ENCODE data around the gene SLC22A3.
"Not testable (repeated sequence)": the region's sequence is repeated elsewhere in the genome, so short reads cannot be mapped to it uniquely, and the experiment has no call there.

SLC22A3 gene

GRCh38 chr6:160454303-160454702, 106.1 kb downstream of the SLC22A3 start:
- Mint-ChIP-seq H3K27me3 (peaks cover 18% of the 10 kb centered on the region), H3K9me3 (peaks cover 4% of the 10 kb centered on the region), H3K4me1 (ENCODE audit: low read depth) (peaks cover 17% of the 10 kb centered on the region), H3K4me3 (no peak overlapping the region), H3K27ac (no peak overlapping the region), H3K36me3 (ENCODE audit: low read depth) (no peaks in the 10 kb centered on the region)

GRCh38 chr6:160455081-160455480, 106.9 kb downstream of the SLC22A3 start:
- H3K9me3 Mint-ChIP-seq: no peaks in the 10 kb centered on the region
- peaks cover 18% of the 10 kb centered on the region for H3K27me3 Mint-ChIP-seq
- H3K4me3 Mint-ChIP-seq: no peak overlapping the region
- no peaks in the 10 kb centered on the region for H3K36me3 Mint-ChIP-seq (ENCODE audit: low read depth)
- no peak overlapping the region for H3K27ac Mint-ChIP-seq
- peaks cover 25% of the 10 kb centered on the region for H3K4me1 Mint-ChIP-seq (ENCODE audit: low read depth)

DNA sequence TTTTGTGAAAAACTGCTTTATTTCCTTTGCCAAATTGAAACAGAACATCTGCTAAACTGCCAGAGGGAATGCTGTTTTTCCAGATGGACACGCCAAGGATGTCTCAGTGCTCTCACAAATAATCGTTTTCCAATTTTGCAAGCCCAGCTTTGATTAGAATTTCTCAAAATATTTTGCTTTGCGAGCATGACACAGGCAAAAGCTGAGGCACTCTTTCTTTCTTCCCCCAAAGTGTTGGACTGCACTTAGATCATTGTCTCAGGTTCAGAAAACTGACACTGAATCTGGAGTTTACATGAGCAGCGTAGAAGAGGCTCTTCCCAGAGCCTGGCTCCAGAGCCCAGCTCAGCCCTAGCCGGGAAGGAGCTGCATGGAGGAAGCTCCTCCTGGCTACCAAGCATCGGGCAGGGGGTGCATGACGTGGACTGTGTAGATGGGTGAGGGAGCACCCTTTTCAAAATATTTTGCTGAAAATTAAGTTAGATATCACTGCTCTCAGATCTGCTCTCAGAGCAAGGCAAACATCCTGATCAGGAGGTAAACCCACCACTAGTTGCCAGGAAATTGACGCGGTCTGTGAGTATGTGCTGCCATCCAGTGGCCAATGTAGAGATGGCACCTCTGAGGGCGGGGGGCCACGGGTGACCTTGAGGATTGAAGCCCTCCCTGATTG, 107.5 kb downstream of the SLC22A3 start:
- H3K4me1 Mint-ChIP-seq (ENCODE audit: low read depth): peaks cover 31% of the 10 kb centered on the region
- H3K27me3 Mint-ChIP-seq: peaks cover 19% of the 10 kb centered on the region
- no peaks in the 10 kb centered on the region for H3K9me3 Mint-ChIP-seq
- no peaks in the 10 kb centered on the region for H3K36me3 Mint-ChIP-seq (ENCODE audit: low read depth)
- no peak overlapping the region for H3K4me3 Mint-ChIP-seq
- no peak overlapping the region for H3K27ac Mint-ChIP-seq

DNA sequence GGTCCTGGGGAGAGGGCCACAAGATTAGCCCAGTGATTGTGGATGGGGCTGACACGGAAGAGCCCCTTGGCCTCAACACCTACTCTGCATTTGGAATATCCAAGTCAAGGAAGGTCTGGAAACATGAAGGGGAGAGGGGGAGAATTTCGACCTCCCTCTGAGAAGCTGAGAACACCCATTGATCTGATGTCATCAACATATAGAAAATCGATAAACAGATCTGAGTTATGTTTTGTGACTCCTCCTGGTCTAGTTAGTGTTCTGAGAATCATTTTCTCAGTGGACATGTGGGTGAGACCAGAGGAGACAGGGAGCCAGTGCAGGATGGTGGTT, 108.0 kb downstream of the SLC22A3 start:
- no peak overlapping the region for H3K27ac Mint-ChIP-seq
- peaks cover 22% of the 10 kb centered on the region for H3K27me3 Mint-ChIP-seq
- peaks cover 36% of the 10 kb centered on the region for H3K4me1 Mint-ChIP-seq (ENCODE audit: low read depth)
- no peaks in the 10 kb centered on the region for H3K9me3 Mint-ChIP-seq
- H3K36me3 Mint-ChIP-seq (ENCODE audit: low read depth): no peaks in the 10 kb centered on the region
- no peak overlapping the region for H3K4me3 Mint-ChIP-seq

- Mint-ChIP-seq H3K27ac (no peak overlapping the region), H3K27me3 (peaks cover 22% of the 10 kb centered on the region), H3K4me1 (ENCODE audit: low read depth) (peaks cover 53% of the 10 kb centered on the region), H3K36me3 (ENCODE audit: low read depth) (no peaks in the 10 kb centered on the region), H3K4me3 (no peak overlapping the region), H3K9me3 (no peaks in the 10 kb centered on the region)
These were observed 109.6 kb downstream of the SLC22A3 start for GRCh38 chr6:160457823-160458222.

DNA sequence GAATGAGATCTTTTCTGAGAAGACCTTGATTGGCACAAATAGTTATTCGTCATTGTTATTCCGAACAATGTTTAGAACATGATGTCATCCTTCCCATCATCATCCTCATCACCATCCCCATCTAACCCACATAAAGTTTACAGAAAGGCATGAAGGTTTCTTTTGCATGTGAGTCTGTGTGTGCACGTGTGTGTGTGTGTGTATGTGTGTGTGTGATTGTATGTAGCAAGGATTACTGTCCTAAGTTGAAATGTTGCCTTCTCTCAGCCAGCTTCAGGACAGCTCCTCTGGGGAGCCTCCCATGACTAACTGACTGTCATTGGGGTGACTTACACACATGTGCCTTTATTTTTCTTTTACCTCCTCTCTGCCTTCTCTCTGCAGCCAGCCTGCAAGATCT, 113.5 kb downstream of the SLC22A3 start:
- no peaks in the 10 kb centered on the region for H3K9me3 Mint-ChIP-seq
- H3K4me3 Mint-ChIP-seq: peak overlapping the region; percentile 1
- no peak overlapping the region for H3K27ac Mint-ChIP-seq
- H3K27me3 Mint-ChIP-seq: peaks cover 37% of the 10 kb centered on the region
- peaks cover 78% of the 10 kb centered on the region for H3K4me1 Mint-ChIP-seq (ENCODE audit: low read depth)
- H3K36me3 Mint-ChIP-seq (ENCODE audit: low read depth): no peaks in the 10 kb centered on the region

DNA sequence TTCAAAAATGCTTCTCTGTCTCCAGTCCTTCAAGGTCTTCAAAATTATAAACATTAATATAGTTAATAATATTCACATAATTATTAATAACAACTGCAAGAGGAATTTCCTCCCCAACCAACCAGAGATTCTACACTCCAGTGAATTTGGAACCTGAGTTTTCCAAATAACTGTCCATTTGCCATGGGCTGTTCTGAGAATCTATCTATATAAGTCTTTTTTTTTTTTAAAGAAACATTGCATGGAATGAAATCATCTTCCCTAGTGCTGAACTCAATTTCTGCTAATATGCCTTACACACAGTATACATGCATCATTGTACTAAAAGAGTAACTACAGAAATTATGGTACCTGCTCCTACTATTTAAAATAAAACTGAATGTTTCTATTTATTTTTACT, 113.9 kb downstream of the SLC22A3 start:
- no peak overlapping the region for H3K4me3 Mint-ChIP-seq
- no peaks in the 10 kb centered on the region for H3K36me3 Mint-ChIP-seq (ENCODE audit: low read depth)
- no peak overlapping the region for H3K27ac Mint-ChIP-seq
- peaks cover 36% of the 10 kb centered on the region for H3K27me3 Mint-ChIP-seq
- H3K4me1 Mint-ChIP-seq (ENCODE audit: low read depth): peaks cover 78% of the 10 kb centered on the region
- H3K9me3 Mint-ChIP-seq: no peaks in the 10 kb centered on the region

- no peaks in the 10 kb centered on the region for H3K36me3 Mint-ChIP-seq (ENCODE audit: low read depth)
- H3K27ac Mint-ChIP-seq: peak overlapping the region; percentile 88
- H3K27me3 Mint-ChIP-seq: peaks cover 31% of the 10 kb centered on the region
- peaks cover 75% of the 10 kb centered on the region for H3K4me1 Mint-ChIP-seq (ENCODE audit: low read depth)
- peak overlapping the region; percentile 69 for H3K4me3 Mint-ChIP-seq
- H3K9me3 Mint-ChIP-seq: no peaks in the 10 kb centered on the region
These were observed 114.5 kb downstream of the SLC22A3 start for GRCh38 chr6:160462551-160463109.

DNA sequence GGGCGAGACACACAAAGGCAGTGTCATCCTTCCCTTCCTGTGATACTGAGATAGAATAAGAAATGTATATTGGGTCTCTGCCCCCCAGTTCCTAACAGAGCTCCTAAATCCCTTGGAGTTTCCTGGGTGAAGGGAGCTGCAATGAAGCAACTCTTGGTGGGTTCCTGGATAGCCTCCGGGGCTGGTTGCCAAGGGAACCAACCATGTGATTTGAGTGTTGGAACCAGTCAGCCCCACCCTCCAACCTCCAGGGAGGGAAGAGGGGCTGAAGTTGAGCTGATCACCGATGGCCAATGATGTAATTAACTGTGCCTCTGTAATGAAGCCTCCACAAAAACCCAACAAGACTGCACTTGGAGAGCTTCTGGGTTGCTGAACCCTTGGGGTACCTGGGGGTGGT, 116.6 kb downstream of the SLC22A3 start:
- Mint-ChIP-seq H3K9me3 (no peaks in the 10 kb centered on the region), H3K27ac (no peak overlapping the region), H3K36me3 (ENCODE audit: low read depth) (no peaks in the 10 kb centered on the region), H3K4me3 (no peak overlapping the region), H3K4me1 (ENCODE audit: low read depth) (peaks cover 56% of the 10 kb centered on the region), H3K27me3 (peaks cover 36% of the 10 kb centered on the region)

GRCh38 chr6:160467261-160467871, 119.2 kb downstream of the SLC22A3 start:
- not testable (repeated sequence) for H3K27ac Mint-ChIP-seq; H3K36me3 Mint-ChIP-seq (ENCODE audit: low read depth); H3K4me3 Mint-ChIP-seq; H3K9me3 Mint-ChIP-seq
- Mint-ChIP-seq H3K4me1 (ENCODE audit: low read depth) (peaks cover 42% of the 10 kb centered on the region), H3K27me3 (peaks cover 40% of the 10 kb centered on the region)

DNA sequence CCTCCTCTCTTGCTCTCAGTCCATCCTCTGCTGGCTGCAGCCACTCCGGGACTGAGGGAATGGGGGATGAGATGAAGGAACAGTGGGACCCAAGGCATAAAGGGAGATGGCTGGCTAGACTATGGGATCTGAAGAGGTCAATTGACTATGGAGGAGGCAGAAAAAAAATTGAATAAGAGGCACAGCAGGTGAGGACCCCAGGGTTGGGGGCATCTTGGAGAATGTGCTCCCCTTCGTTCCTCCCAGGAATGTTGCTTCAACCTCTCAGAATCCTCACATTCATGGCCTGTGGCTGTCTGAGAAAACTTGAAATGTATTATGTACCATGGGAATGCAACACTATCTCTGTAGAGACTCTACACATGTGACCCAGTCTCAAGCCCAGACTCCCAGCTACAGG, 121.0 kb downstream of the SLC22A3 start:
- Mint-ChIP-seq H3K9me3 (no peaks in the 10 kb centered on the region), H3K27ac (no peak overlapping the region), H3K4me3 (no peak overlapping the region), H3K4me1 (ENCODE audit: low read depth) (peaks cover 25% of the 10 kb centered on the region), H3K27me3 (peaks cover 34% of the 10 kb centered on the region), H3K36me3 (ENCODE audit: low read depth) (no peaks in the 10 kb centered on the region)

- not testable (repeated sequence) for H3K27me3 Mint-ChIP-seq; H3K36me3 Mint-ChIP-seq (ENCODE audit: low read depth); H3K4me3 Mint-ChIP-seq; H3K4me1 Mint-ChIP-seq (ENCODE audit: low read depth); H3K9me3 Mint-ChIP-seq
- H3K27ac Mint-ChIP-seq: peak overlapping the region; percentile 65
These were observed 127.9 kb downstream of the SLC22A3 start for GRCh38 chr6:160476056-160476455.

DNA sequence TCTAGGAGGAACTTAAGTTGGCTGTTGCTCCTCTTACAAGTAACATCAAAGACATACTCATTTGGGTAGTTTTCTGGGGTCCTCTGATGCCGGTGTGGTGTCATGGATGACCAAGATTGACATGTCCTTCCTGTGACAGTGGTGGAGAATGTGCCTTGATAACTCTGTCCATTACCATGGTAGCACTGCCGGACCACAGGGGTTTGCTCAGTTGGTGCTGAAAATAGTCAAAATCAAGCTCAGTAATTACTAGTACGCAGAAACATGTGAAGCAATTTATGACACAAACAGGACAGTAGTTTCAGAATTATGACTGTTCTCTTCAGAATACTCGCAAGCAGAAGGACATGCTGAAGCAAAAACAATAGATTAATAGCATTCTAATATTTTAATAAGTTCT, 128.9 kb downstream of the SLC22A3 start:
- H3K27ac Mint-ChIP-seq; H3K4me3 Mint-ChIP-seq; H3K27me3 Mint-ChIP-seq; H3K4me1 Mint-ChIP-seq (ENCODE audit: low read depth): not testable (repeated sequence)
- Mint-ChIP-seq H3K36me3 (ENCODE audit: low read depth) (peaks cover 12% of the 10 kb centered on the region), H3K9me3 (peaks cover 12% of the 10 kb centered on the region)

GRCh38 chr6:160477901-160478300, 129.7 kb downstream of the SLC22A3 start:
- H3K36me3 Mint-ChIP-seq (ENCODE audit: low read depth): peaks cover 21% of the 10 kb centered on the region
- H3K27me3 Mint-ChIP-seq: peaks cover 10% of the 10 kb centered on the region
- H3K27ac Mint-ChIP-seq: no peak overlapping the region
- H3K4me3 Mint-ChIP-seq: no peak overlapping the region
- H3K9me3 Mint-ChIP-seq: peaks cover 13% of the 10 kb centered on the region
- H3K4me1 Mint-ChIP-seq (ENCODE audit: low read depth): no peaks in the 10 kb centered on the region

GRCh38 chr6:160487116-160487515, 138.9 kb downstream of the SLC22A3 start:
- no peaks in the 10 kb centered on the region for H3K4me1 Mint-ChIP-seq (ENCODE audit: low read depth)
- H3K27me3 Mint-ChIP-seq: no peaks in the 10 kb centered on the region
- no peak overlapping the region for H3K4me3 Mint-ChIP-seq
- H3K27ac Mint-ChIP-seq: no peak overlapping the region
- peaks cover 25% of the 10 kb centered on the region for H3K36me3 Mint-ChIP-seq (ENCODE audit: low read depth)
- H3K9me3 Mint-ChIP-seq: no peaks in the 10 kb centered on the region

- H3K4me1 Mint-ChIP-seq (ENCODE audit: low read depth): no peaks in the 10 kb centered on the region
- peaks cover 19% of the 10 kb centered on the region for H3K36me3 Mint-ChIP-seq (ENCODE audit: low read depth)
These were observed 140.9 kb downstream of the SLC22A3 start for GRCh38 chr6:160489091-160489490.

More at GRCh38 chr6:160489091-160489490, 140.9 kb downstream of the SLC22A3 start:
- Mint-ChIP-seq H3K4me3 (no peak overlapping the region), H3K9me3 (no peaks in the 10 kb centered on the region), H3K27ac (no peak overlapping the region), H3K27me3 (no peaks in the 10 kb centered on the region)
